ENCODE results near the gene CABP5. TPM values are rescaled to one million over a fixed set of nuclear protein-coding genes. Genes with fewer than 3 reads are reported as not detected.

Gene CABP5
- polyA plus RNA-seq, 1 donor (not counting 4 experiments of a cell fraction or from before 2014, with no cell fraction given): not detected

DNA sequence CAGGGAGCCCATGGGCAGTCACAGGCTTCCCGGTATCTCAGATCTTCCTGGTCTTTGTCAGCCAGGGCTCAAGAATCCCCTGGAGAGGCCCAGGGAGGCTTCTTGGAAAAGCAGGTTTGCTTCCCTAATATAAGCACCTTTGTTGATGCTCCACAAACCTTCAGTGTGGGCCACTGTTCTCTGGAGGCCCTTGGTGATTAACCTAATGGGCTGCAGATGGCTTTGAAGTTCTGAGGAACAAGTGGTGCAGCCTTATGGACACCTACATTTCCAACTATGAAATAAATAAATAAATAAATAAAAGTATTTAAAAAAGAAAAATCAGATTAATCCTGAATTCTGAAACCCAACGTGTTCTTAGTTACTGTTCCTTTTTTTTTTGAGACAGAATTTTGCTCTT, 51.8 kb downstream of the CABP5 start, which contains the start of gene BSPH1:
TSS of gene BSPH1 (minus strand) at position 101 of the 400 bp plus-strand sequence. CDS start at position 12, 89 bp downstream.
- Histone ChIP-seq H3K27me3 (ENCODE audit: control insufficient read depth, extremely low read depth, insufficient read depth, low read length) (no peaks in the 10 kb centered on the region), H3K4me3 (ENCODE audit: control insufficient read depth in 2 of 3, extremely low read depth in 1 of 3, insufficient read depth in 2 of 3, low read depth in 1 of 3, low read length in 3 of 3) (no peak within 1 kb of the TSS), H3K9me3 (ENCODE audit: control insufficient read depth, low read depth, low read length) (no peaks in the 10 kb centered on the region), H4K20me1 (ENCODE audit: control insufficient read depth, extremely low read depth, insufficient read depth, low read length) (no peaks in the 10 kb centered on the region), H3K9me1 (ENCODE audit: control insufficient read depth, extremely low read depth, insufficient read depth, low read length) (no peaks in the 10 kb centered on the region), H2AFZ (ENCODE audit: control insufficient read depth, low read length) (no peak within 1 kb of the TSS), H3K9ac (ENCODE audit: control insufficient read depth, extremely low read depth, insufficient read depth, low read length) (no peak within 1 kb of the TSS), H3K4me1 (ENCODE audit: control insufficient read depth, extremely low read depth, insufficient read depth, low read length) (no peaks in the 10 kb centered on the region), H3K79me2 (ENCODE audit: control insufficient read depth, insufficient read depth, low read length) (no peaks in the 10 kb centered on the region), H3K4me2 (ENCODE audit: control insufficient read depth, extremely low read depth, insufficient read depth, low read depth, low read length) (no peak within 1 kb of the TSS), H3K36me3 (ENCODE audit: control insufficient read depth in 2 of 2, extremely low read depth in 1 of 2, insufficient read depth in 2 of 2, low read length in 2 of 2) (no peaks in the 10 kb centered on the region), H3K27ac (ENCODE audit: control insufficient read depth, insufficient read depth, low read length) (no peak within 1 kb of the TSS)
- TF ChIP-seq, protein P1, sequence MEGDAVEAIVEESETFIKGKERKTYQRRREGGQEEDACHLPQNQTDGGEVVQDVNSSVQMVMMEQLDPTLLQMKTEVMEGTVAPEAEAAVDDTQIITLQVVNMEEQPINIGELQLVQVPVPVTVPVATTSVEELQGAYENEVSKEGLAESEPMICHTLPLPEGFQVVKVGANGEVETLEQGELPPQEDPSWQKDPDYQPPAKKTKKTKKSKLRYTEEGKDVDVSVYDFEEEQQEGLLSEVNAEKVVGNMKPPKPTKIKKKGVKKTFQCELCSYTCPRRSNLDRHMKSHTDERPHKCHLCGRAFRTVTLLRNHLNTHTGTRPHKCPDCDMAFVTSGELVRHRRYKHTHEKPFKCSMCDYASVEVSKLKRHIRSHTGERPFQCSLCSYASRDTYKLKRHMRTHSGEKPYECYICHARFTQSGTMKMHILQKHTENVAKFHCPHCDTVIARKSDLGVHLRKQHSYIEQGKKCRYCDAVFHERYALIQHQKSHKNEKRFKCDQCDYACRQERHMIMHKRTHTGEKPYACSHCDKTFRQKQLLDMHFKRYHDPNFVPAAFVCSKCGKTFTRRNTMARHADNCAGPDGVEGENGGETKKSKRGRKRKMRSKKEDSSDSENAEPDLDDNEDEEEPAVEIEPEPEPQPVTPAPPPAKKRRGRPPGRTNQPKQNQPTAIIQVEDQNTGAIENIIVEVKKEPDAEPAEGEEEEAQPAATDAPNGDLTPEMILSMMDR (optimal IDR thresholded peaks at IDR 0.05 in 1 of 3, IDR thresholded peaks at IDR 0.05 in 1 of 3, conservative IDR thresholded peaks at IDR 0.05 in 1 of 3; ENCODE audit: extremely low read depth in 1 of 3, insufficient read depth in 2 of 3, low read length in 3 of 3): no peak
- no peak for TF ChIP-seq EZH2 (IDR thresholded peaks at IDR 0.05; ENCODE audit: low read length)
- DNase-seq (ENCODE audit: low read depth, low spot score): no peak
- FAIRE-seq: no peak
- dilution Hi-C loops (cut with MboI; ENCODE audit: extremely low pct_ligation_motif_present, low sequenced_read_pairs): no loop called here

DNA sequence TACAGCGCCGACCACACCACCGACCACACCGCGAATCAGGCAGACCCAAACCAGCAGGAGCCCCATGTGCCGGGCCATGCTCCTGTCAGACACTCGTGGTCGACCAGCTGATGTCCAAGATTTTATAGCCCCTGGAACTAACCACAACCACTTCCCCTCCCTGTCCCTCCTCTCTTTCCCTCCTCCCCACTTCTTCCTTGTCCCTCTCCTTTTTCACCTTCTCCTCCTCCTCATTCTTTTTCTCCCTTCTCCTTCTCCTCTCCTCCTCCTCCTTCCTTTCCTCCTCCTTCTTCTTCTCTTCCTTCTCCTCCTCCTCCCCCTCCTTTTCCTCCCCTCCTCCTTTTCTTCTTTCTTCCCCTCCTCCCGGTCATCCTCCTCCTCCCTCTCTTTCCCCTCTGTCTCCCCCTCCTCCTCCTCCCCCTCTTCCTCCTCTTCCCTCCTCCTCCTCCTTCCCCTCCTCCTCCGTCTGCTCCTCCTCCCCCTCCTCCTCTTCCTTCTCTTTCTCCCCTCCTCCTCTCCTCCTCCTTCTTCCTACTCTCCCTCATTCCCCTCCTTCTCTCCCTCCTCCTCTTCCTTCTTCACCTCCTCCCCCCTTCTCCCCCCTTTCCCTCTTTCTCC, 52.6 kb downstream of the CABP5 start:
- Histone ChIP-seq H3K9me1 (ENCODE audit: control insufficient read depth, extremely low read depth, insufficient read depth, low read length) (no peaks in the 10 kb centered on the region), H3K36me3 (ENCODE audit: control insufficient read depth in 2 of 2, extremely low read depth in 1 of 2, insufficient read depth in 2 of 2, low read length in 2 of 2) (no peaks in the 10 kb centered on the region), H2AFZ (ENCODE audit: control insufficient read depth, low read length) (no peak overlapping the region), H3K4me2 (ENCODE audit: control insufficient read depth, extremely low read depth, insufficient read depth, low read depth, low read length) (no peak overlapping the region), H3K27ac (ENCODE audit: control insufficient read depth, insufficient read depth, low read length) (no peak overlapping the region), H3K9ac (ENCODE audit: control insufficient read depth, extremely low read depth, insufficient read depth, low read length) (no peak overlapping the region), H3K4me1 (ENCODE audit: control insufficient read depth, extremely low read depth, insufficient read depth, low read length) (no peaks in the 10 kb centered on the region), H3K79me2 (ENCODE audit: control insufficient read depth, insufficient read depth, low read length) (no peaks in the 10 kb centered on the region), H3K27me3 (ENCODE audit: control insufficient read depth, extremely low read depth, insufficient read depth, low read length) (no peaks in the 10 kb centered on the region), H3K9me3 (ENCODE audit: control insufficient read depth, low read depth, low read length) (no peaks in the 10 kb centered on the region), H3K4me3 (ENCODE audit: control insufficient read depth in 2 of 3, extremely low read depth in 1 of 3, insufficient read depth in 2 of 3, low read depth in 1 of 3, low read length in 3 of 3) (no peak overlapping the region), H4K20me1 (ENCODE audit: control insufficient read depth, extremely low read depth, insufficient read depth, low read length) (no peaks in the 10 kb centered on the region)
- no peak for FAIRE-seq
- no peak for TF ChIP-seq EZH2 (IDR thresholded peaks at IDR 0.05; ENCODE audit: low read length)
- TF ChIP-seq, protein P1 (optimal IDR thresholded peaks at IDR 0.05 in 1 of 3, IDR thresholded peaks at IDR 0.05 in 1 of 3, conservative IDR thresholded peaks at IDR 0.05 in 1 of 3; ENCODE audit: extremely low read depth in 1 of 3, insufficient read depth in 2 of 3, low read length in 3 of 3): no peak
- no peak for DNase-seq (ENCODE audit: low read depth, low spot score)
- dilution Hi-C loops (cut with MboI; ENCODE audit: extremely low pct_ligation_motif_present, low sequenced_read_pairs): no loop called here

Other genes with a start within 250 kb of the CABP5 start
- not detected in 3 replicates for gene TPRX1, start 239.5 kb downstream of the CABP5 start, polyA plus RNA-seq
- gene CRX, start 222.1 kb downstream of the CABP5 start, polyA plus RNA-seq: not detected in 3 replicates
- not detected in 3 replicates for gene TPRX2, start 184.8 kb downstream of the CABP5 start, polyA plus RNA-seq
- not detected in 3 replicates for gene SULT2A1, start 157.8 kb downstream of the CABP5 start, polyA plus RNA-seq
- not detected in 3 replicates for gene BSPH1, start 51.9 kb downstream of the CABP5 start, polyA plus RNA-seq
- not detected in 3 replicates for gene ELSPBP1, start 49.4 kb downstream of the CABP5 start, polyA plus RNA-seq
- gene PLA2G4C, start 66.7 kb upstream of the CABP5 start, polyA plus RNA-seq: 0.35 to 1.3 TPM (median 0.56 TPM) in 3 replicates
- 10.6 to 19.0 TPM (median 16.5 TPM) in 3 replicates for gene LIG1, start 126.3 kb upstream of the CABP5 start, polyA plus RNA-seq
- 0.28 to 0.46 TPM (median 0.41 TPM) in 3 replicates for gene ZSWIM9, start 126.6 kb upstream of the CABP5 start, polyA plus RNA-seq
- gene CARD8, start 211.8 kb upstream of the CABP5 start, polyA plus RNA-seq: 5.0 to 6.2 TPM (median 5.2 TPM) in 3 replicates
- 0.23 to 0.45 TPM (median 0.27 TPM) in 3 replicates for gene ZNF114, start 226.0 kb upstream of the CABP5 start, polyA plus RNA-seq

All from keratinocyte (primary cell).